ENCODE data around the gene PLCB4.

DNA sequence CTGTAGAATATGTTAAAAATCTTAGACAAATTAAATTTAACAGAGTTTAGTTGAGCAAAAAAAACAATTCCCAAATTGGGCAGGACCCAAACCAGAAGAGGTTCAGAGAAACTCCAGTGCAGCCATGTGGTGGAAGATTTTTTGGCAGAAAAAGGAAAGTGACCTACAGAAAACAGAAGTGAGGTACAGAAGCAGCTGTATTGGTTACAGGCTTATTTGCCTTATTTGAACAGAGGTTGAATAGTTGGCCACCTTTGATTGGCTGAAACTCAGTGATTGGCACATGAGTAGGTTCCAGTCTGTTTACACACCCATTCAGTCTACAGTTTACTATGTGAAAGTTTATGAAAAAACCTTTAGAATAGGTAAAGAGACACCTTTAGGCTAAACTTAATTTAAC is 334.6 kb downstream of the PLCB4 start:
- TF ChIP-seq CTCF (tag by site-specific recombination; IDR thresholded peaks at IDR 0.05) (no peak), ZNF350 (tag by site-specific recombination; IDR thresholded peaks at IDR 0.05) (no peak), ZNF138 (tag by site-specific recombination; IDR thresholded peaks at IDR 0.05; ENCODE audit: borderline replicate concordance) (no peak), ZNF664 (tag by site-specific recombination; IDR thresholded peaks at IDR 0.05) (no peak), ZNF629 (tag by site-specific recombination; IDR thresholded peaks at IDR 0.05) (no peak), REST (tag by site-specific recombination; IDR thresholded peaks at IDR 0.05) (no peak), ZNF837 (tag by site-specific recombination; IDR thresholded peaks at IDR 0.05) (no peak), ZNF560 (tag by site-specific recombination; IDR thresholded peaks at IDR 0.05; ENCODE audit: borderline replicate concordance) (no peak), ZNF274 (IDR thresholded peaks at IDR 0.05; ENCODE audit: low read length) (no peak), ZNF274 (tag by site-specific recombination; IDR thresholded peaks at IDR 0.05; ENCODE audit: borderline replicate concordance) (no peak), ZNF174 (tag by site-specific recombination; IDR thresholded peaks at IDR 0.05) (no peak)

Data from HEK293 (cell line).